BLaER1 (cell line): ENCODE results near the gene RNF213.
"Not testable (repeated sequence)": the region's sequence is repeated elsewhere in the genome, so short reads cannot be mapped to it uniquely, and the experiment has no call there.

Source experiments
- H3K27ac ChIP-seq: shearing (Covaris generic); formaldehyde crosslinking; 2 replicates; pipeline ENCODE4 v1.8.1; 2022
- H3K27me3 ChIP-seq: shearing (Covaris generic); formaldehyde crosslinking; 2 replicates; pipeline ENCODE4 v1.8.1; 2022
- H3K36me3 ChIP-seq: shearing (Covaris generic); formaldehyde crosslinking; 2 replicates; pipeline ENCODE4 v1.8.1; 2022
- H3K4me1 ChIP-seq: shearing (Covaris generic); formaldehyde crosslinking; 2 replicates; pipeline ENCODE4 v1.8.1; 2022
- H3K4me2 ChIP-seq: shearing (Covaris generic); formaldehyde crosslinking; 2 replicates; pipeline ENCODE4 v1.8.1; 2022
- H3K4me3 ChIP-seq: shearing (Covaris generic); formaldehyde crosslinking; 2 replicates; pipeline ENCODE4 v1.8.1; 2022
- H3K9ac ChIP-seq: shearing (Covaris generic); formaldehyde crosslinking; 2 replicates; pipeline ENCODE4 v1.8.1; 2022
- H3K9me3 ChIP-seq: shearing (Covaris generic); formaldehyde crosslinking; 2 replicates; pipeline ENCODE4 v1.8.1; 2022
- H4K20me1 ChIP-seq: shearing (Covaris generic); formaldehyde crosslinking; 2 replicates; pipeline ENCODE4 v1.8.1; 2022
- Cebpa-rat ChIP-seq: shearing (Covaris generic); IDR thresholded peaks from 2 replicates; pipeline ENCODE4 v1.8.1; 2022

Gene RNF213

GRCh38 chr17:80248894-80249710, 11.6 kb upstream of the RNF213 start:
- no peak for TF ChIP-seq Cebpa-rat
- no peaks in the 10 kb centered on the region for H4K20me1 ChIP-seq
- H3K27me3 ChIP-seq, result no peaks in the 10 kb centered on the region
- H3K9me3 ChIP-seq, result no peaks in the 10 kb centered on the region
- H3K4me3 ChIP-seq, result no peak overlapping the region
- H3K4me2 ChIP-seq, result no peak overlapping the region
- no peak overlapping the region for H3K27ac ChIP-seq
- peaks cover 18% of the 10 kb centered on the region for H3K4me1 ChIP-seq
- H3K36me3 ChIP-seq, result no peaks in the 10 kb centered on the region
- no peak overlapping the region for H3K9ac ChIP-seq

- Histone ChIP-seq H3K27ac (no peak overlapping the region), H4K20me1 (no peaks in the 10 kb centered on the region), H3K27me3 (no peaks in the 10 kb centered on the region), H3K4me1 (peaks cover 20% of the 10 kb centered on the region), H3K36me3 (no peaks in the 10 kb centered on the region), H3K4me2 (no peak overlapping the region), H3K9ac (no peak overlapping the region), H3K9me3 (no peaks in the 10 kb centered on the region), H3K4me3 (no peak overlapping the region)
- no peak for TF ChIP-seq Cebpa-rat
Measured at GRCh38 chr17:80251966-80252365, 8.7 kb upstream of the RNF213 start.

DNA sequence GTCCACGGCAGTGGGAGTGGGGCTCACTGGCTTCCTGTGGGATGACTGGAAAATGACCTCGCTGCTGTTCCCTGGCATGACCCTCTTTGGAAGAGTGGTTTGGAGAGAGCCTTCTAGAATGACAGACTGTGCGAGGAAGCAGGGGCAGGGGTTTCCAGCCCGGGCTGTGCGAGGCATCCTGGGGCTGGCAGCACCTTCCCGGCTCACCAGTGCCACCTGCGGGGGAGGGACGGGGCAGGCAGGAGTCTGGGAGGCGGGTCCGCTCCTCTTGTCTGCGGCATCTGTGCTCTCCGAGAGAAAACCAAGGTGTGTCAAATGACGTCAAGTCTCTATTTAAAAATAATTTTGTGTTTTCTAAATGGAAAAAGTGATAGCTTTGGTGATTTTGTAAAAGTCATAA, 7.8 kb upstream of the RNF213 start:
- Histone ChIP-seq H3K27me3 (no peaks in the 10 kb centered on the region), H3K27ac (no peak overlapping the region), H3K36me3 (no peaks in the 10 kb centered on the region), H3K9ac (no peak overlapping the region), H3K4me3 (no peak overlapping the region), H3K4me1 (peaks cover 27% of the 10 kb centered on the region), H4K20me1 (no peaks in the 10 kb centered on the region), H3K4me2 (no peak overlapping the region), H3K9me3 (no peaks in the 10 kb centered on the region)
- TF ChIP-seq Cebpa-rat, result no peak

DNA sequence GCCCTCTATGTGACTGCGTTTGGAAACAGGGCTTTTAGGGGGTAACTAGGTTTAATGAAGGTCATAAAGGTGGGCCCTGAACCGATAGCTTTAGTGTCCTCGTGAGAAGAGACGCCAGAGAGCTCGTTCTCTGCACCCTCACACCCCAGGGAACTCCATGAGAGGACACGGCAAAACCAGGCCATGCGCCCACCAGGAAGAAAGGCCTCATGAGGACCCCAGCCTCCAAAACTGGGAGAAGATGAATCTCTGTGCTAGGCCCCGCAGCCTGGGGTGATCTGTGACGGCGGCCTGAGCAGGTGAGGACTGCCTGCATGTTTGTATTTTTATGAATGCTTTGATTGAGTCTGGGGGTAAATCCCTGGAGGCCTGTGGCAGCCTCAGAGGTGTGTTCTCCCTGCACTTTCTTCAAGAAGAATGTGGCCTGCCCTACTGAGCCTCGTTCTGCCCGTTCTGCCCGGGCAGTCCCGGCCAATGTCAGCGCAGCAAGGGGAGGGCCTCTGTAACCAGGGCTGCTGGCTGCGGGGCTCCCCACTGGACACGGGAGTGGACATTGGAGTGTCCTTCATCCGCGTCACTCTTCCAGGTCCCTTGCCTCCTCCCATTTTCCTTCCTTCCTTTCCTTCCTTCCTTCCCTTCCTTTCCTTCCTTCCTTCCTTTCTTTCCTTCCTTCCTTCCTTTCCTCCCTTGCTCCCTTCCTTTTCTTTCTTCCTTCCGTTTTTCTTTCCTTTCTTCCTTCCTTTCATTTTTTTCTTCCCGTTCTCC, 6.8 kb upstream of the RNF213 start:
- Histone ChIP-seq H3K9ac (no peak overlapping the region), H3K4me2 (peak overlapping the region; percentile 52), H4K20me1 (no peaks in the 10 kb centered on the region), H3K27me3 (no peaks in the 10 kb centered on the region), H3K27ac (no peak overlapping the region), H3K4me3 (no peak overlapping the region), H3K36me3 (no peaks in the 10 kb centered on the region), H3K9me3 (no peaks in the 10 kb centered on the region), H3K4me1 (peaks cover 36% of the 10 kb centered on the region)
- no peak for TF ChIP-seq Cebpa-rat

DNA sequence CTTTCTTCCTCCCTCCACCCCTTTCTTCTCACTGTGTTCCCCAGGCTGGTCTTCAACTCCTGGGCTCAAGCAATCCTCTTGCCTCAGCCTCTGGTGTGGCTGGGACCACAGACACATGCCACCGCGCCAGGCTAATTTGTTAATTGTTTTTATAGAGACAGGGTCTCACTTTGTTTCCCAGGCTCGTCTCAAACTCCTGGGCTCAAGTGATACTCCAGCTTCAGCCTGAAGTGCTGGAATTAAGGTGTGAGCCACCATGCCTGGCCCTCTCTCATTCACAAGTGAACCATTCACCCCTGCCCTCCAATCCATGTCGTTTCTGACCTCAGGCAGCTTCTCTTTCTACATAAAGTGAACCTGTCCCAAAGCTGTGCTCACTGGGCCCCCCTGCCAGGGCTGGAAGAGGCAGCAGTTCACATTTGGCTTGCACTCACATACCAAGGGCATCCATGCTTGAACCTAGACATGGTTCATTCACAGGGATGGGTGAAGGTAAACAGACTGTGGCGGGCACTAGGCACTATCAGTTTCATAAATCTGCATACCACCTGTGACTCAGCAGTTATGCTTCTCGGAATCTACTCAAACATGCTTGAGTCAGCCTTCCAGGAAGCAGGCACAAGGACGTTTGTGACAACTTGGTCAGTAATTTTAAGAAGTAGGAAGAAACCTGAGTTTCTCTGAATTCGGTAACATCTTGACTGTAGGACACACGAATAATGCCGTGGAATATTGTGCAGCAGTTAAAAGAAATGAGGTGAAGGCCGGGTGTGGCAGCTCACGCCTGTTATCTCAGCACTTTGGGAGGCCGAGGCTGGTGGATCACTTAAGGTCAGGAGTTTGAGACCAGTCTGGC, 6.0 kb upstream of the RNF213 start:
- no peak for TF ChIP-seq Cebpa-rat
- H3K9me3 ChIP-seq, result no peaks in the 10 kb centered on the region
- H3K4me2 ChIP-seq, result peak overlapping the region; percentile 52
- no peaks in the 10 kb centered on the region for H4K20me1 ChIP-seq
- peaks cover 44% of the 10 kb centered on the region for H3K4me1 ChIP-seq
- H3K4me3 ChIP-seq, result no peak overlapping the region
- no peak overlapping the region for H3K27ac ChIP-seq
- no peaks in the 10 kb centered on the region for H3K27me3 ChIP-seq
- no peaks in the 10 kb centered on the region for H3K36me3 ChIP-seq
- H3K9ac ChIP-seq, result no peak overlapping the region

DNA sequence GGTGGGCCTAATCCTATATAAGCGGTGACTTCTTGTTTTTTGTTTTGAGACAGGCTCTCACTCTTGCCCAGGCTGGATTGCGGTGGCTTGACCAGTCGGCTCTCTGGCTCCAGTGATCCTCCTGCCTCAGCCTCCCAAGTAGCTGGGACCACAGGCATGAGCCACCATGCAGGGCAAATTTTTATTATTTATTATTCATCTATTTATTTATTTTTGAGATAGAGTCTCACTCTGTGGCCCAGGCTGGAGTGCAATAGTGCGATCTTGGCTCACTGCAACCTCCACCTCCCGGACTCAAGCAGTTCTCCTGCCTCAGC, 4.7 kb upstream of the RNF213 start:
- no peak overlapping the region for H3K4me3 ChIP-seq
- H4K20me1 ChIP-seq, result no peaks in the 10 kb centered on the region
- no peak overlapping the region for H3K27ac ChIP-seq
- H3K27me3 ChIP-seq, result no peaks in the 10 kb centered on the region
- H3K4me1 ChIP-seq, result peaks cover 50% of the 10 kb centered on the region
- H3K9ac ChIP-seq, result no peak overlapping the region
- TF ChIP-seq Cebpa-rat, result no peak
- no peak overlapping the region for H3K4me2 ChIP-seq
- no peaks in the 10 kb centered on the region for H3K9me3 ChIP-seq
- H3K36me3 ChIP-seq, result no peaks in the 10 kb centered on the region

DNA sequence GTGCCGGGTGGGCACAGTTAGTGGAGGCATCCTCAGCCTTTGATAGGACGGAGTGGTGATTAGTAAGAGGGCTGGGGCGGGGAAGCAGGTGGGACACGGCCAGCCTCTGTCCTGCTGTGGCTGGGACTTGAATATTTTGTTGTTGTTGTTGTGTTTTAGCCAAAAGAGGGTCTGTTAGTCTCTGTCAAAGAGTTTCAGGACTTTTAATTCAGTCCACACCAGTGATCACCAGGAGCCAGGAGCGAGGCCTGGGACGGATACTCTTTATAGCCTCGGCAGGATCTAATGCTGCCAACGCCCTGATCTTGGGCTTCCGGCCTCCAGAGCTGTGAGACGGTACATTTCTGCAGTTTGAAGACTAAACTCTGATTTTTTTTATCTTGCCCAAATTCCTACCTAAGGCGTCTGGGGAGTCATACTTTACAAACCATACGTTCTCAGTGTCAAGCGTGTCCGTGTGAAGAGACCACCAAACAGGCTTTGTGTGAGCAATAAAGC, 2.9 kb upstream of the RNF213 start:
- H3K4me1 ChIP-seq, result peaks cover 64% of the 10 kb centered on the region
- no peak for TF ChIP-seq Cebpa-rat
- H3K27ac ChIP-seq, result peak overlapping the region; percentile 91
- no peaks in the 10 kb centered on the region for H3K27me3 ChIP-seq
- H3K9ac ChIP-seq, result peak overlapping the region; percentile 21; the same call in 1 of the 2 replicates
- no peak overlapping the region for H3K4me3 ChIP-seq
- H4K20me1 ChIP-seq, result no peaks in the 10 kb centered on the region
- no peaks in the 10 kb centered on the region for H3K9me3 ChIP-seq
- H3K36me3 ChIP-seq, result no peaks in the 10 kb centered on the region
- peak overlapping the region; percentile 94 for H3K4me2 ChIP-seq

DNA sequence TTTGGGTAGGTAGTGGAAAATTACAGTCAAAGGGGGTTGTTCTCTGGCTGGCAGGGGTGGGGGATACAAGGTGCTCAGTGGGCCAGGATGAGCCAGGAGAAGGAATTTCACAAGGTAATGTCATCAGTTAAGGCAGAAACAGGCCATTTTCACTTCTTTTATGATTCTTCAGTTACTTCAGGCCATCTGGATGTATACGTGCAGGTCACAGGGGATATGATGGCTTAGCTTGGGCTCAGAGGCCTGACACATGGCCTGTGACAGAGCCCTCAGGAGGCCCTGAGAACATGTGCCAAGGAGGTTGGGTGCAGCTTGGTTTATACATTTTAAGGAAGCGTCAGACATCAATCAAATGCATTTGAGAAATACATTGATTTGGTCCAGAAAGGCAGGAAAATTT, 2.4 kb upstream of the RNF213 start:
- peaks cover 69% of the 10 kb centered on the region for H3K4me1 ChIP-seq
- not testable (repeated sequence) for H3K36me3 ChIP-seq, H3K4me3 ChIP-seq, H3K9me3 ChIP-seq, H3K27me3 ChIP-seq, H4K20me1 ChIP-seq
- H3K9ac ChIP-seq, result peak overlapping the region; percentile 38; the same call in 1 of the 2 replicates
- peak overlapping the region; percentile 94 for H3K4me2 ChIP-seq
- peak overlapping the region; percentile 91 for H3K27ac ChIP-seq

- Histone ChIP-seq H3K4me2 (peak overlapping the region; percentile 94), H3K27ac (peak overlapping the region; percentile 91)
- no peak for TF ChIP-seq Cebpa-rat
Measured at GRCh38 chr17:80259457-80260068, 1.1 kb upstream of the RNF213 start.

More at GRCh38 chr17:80259457-80260068, 1.1 kb upstream of the RNF213 start:
- Histone ChIP-seq H3K9me3 (no peaks in the 10 kb centered on the region), H4K20me1 (peaks cover 4% of the 10 kb centered on the region; the same call in 1 of the 2 replicates), H3K4me3 (peak overlapping the region; percentile 70), H3K9ac (peak overlapping the region; percentile 78), H3K36me3 (no peaks in the 10 kb centered on the region), H3K27me3 (no peaks in the 10 kb centered on the region), H3K4me1 (peaks cover 66% of the 10 kb centered on the region)
